Measurements from ENCODE around the gene HEXD.

- no peak for TF ChIP-seq CTCF (IDR thresholded peaks at IDR 0.05; ENCODE audit: low read depth, low read length, poor library complexity, severe bottlenecking)
- no peak for TF ChIP-seq EZH2phosphoT487 (IDR thresholded peaks at IDR 0.05; ENCODE audit: borderline replicate concordance, low read length)
Measured at GRCh38 chr17:82402865-82403264, 15.3 kb upstream of the HEXD start.
